NCI-H774 (cell line): ENCODE measurements around the gene EBF4.
"Not testable (repeated sequence)": the region's sequence is repeated elsewhere in the genome, so short reads cannot be mapped to it uniquely, and the experiment has no call there.

Experiments
- DNase-seq: peaks from one replicate; lab custom pipeline; 2025; lab: John Stamatoyannopoulos, UW

EBF4 gene

DNA sequence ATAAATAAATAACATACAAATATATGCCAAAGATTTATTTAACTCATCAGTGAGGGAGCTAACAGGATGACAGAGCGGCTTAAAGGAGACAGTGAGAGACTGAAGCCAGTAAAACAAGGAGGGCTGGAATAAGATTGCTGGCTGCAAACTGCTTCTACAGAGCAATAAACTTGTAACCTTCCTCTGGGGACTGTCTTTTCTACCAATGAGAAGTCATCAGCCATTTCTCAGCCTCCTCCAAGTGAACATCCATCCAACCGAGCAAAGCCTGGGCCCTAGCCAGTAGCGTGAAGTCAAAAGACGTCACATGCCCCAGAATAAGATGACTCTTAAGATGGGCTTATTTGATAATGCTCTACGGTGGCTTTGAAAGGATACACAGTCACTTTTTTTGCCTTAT, 65.4 kb downstream of the EBF4 start:
- DNase-seq: no peak

DNA sequence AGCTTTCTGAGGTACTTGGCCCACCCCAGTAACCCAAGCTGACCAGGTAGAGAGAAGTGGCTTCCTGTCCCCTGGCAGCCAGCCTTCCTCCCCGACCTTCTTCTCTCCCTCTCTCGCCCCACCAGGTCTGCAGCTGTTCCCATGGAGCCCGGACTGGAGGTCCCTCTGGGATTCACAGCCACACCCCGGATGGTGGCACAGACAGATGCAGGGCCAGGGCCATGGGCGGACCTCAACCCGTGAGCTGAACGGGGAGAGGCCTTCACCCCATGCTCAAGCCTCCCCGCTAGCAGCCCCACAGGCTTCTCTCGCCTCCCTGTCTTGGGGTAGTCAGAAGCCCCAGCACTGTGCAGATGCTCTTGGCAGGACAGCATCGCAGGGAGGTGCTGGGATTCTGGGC, 66.6 kb downstream of the EBF4 start:
- no peak for DNase-seq

DNA sequence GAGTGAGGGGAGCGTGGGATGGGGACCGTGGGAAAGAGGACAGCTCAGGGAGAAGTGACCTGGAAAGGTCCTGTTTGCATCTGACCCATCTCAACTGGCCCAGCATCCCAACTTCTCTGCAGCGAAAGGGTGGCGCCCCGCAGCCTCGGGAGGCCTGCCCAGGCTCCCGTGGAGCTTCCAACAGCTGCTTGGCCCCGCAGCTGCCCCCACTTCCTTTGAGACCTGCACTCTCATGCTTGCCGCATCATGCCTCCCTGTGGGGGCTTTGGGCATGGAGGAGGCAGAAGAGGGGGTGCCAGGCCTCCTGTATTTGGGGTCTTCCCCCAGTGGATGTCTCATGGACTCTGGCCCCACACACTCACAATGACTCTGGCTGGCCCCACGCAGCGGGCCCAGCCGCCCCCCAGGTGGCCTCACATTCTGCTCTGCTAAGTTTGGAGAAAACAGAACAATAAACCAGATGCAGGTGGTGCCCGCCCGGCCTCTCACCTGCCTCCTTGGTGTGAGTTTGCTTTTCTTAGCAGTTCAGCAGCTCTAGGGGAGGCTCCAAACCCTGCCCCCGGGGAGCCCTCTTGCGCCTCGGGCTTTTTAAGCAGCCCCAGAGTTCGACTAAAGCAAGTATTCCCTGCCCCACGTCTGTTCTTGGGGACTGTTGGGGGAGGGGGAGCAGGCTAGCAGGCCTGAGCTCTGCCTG, 67.2 kb downstream of the EBF4 start:
- no peak for DNase-seq

DNA sequence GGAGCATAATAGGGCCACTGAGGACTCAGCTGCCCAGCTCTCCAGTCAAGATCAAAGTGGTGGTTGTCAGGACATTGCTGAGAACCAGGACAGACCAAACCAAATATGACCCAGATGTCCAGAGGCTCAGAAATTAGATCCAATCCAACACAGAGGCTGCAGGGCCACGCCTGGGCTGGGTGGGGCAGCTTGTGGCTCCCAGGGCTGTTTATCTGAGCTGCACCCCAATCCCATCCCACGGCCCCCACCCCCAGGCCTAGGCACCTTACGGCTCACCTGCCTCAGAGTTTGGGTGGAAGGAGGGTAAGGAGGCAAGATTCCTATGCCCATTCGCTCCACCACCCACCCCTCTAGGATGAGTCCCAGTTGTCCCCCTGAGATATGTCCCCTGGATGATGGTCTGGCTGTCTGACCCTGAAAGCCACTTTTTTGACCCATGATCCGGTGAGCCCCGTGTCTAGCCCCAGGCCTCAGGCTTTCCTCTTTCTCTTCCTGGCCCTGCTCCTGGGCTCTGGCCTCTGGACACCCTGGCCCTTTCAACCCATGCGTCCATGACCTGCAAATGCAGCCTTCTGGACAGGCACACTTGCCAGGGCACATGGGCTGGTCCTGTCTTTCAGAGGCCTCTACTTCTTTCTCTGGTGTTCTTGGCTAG, 67.8 kb downstream of the EBF4 start:
- DNase-seq: no peak

- DNase-seq: no peak
These were observed 68.3 kb downstream of the EBF4 start for GRCh38 chr20:2760952-2761305.

GRCh38 chr20:2761885-2762284, 69.3 kb downstream of the EBF4 start:
- DNase-seq: no peak

GRCh38 chr20:2762578-2763131, 70.1 kb downstream of the EBF4 start:
- no peak for DNase-seq

DNA sequence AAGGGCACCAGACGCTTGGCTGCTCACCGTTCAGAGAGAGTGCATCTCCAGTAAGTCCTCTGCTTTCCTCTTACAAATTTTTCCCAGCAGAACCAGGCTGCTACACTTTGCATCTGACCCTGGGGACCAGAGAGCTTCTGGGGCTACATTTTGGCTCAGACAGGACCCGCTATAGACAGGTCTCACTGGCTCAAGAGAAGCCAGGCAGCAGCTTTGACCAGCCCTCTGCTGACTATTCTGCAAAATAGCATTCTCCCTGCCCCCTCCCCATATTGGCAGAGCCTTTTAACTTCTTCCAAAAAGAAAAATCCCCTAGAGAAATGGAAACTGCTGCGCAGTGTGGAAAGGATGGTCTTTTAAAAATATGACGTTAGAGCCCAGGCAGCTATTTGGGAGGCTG, 70.6 kb downstream of the EBF4 start:
- no peak for DNase-seq

DNA sequence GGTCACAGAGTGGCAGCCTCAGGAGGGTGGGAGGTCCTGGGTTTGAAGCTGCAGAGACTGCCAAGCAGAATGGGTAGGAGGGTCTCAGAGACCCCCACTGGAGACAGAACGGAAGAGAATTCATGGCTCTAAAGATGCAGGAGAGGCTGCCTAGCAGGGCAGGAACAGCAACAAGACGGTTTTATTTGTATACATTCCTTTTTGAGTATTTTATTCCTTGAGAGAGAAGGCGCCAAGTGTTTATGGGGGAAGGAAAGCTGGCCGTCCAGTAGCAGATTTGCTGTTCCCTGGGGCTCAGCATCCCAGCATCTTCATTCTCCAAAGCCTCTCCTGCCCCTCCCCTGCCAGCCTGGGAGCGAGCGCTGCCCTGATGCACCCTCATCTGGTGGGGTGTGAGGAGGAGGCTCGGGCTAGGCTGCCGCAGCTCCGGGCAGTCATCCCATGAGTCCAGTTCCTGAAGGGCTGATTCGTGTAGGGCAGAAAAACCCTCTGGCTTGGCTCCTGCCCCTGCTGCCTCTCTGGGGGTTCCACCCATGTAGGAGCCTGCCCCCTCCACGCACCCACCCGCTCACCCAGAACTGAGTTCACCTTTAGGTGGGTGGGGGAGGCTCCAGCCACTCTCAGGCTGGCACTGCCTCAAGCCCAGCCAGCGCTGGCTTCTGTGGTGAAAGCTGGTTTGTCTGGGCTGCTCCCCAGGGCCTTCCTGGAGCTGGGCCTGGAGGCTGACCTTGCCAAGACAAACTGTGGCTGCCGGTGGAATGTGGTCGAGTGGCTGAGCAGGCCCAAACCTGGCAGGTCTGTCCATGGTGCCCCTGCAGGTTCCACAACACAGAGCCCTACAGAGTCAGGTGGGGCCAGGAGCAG, 75.4 kb downstream of the EBF4 start:
- DNase-seq: no peak

- DNase-seq: no peak
These were observed 76.0 kb downstream of the EBF4 start for GRCh38 chr20:2768632-2769015.

DNA sequence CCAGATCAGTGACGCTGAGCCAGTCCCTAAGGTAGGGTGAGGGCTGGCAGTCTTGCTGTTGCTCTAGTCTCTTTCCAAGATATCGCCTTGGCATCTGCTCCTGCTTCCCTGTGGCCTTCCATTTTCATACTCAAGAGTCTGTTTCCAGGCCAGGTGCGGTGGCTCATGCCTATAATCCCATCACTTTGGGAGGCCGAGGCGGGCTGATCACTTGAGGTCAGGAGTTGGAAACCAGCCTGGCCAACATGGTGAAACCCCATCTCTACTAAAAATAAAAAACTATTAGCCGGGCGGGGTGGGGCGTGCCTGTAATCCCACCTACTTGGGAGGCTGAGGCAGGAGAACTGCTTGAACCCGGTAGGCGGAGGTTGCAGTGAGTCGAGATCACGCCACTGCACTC, 77.5 kb downstream of the EBF4 start:
- DNase-seq: not testable (repeated sequence)

GRCh38 chr20:2771631-2772080, 79.1 kb downstream of the EBF4 start:
- no peak for DNase-seq

GRCh38 chr20:2773812-2774211, 81.2 kb downstream of the EBF4 start:
- no peak for DNase-seq

GRCh38 chr20:2775139-2775538, 82.6 kb downstream of the EBF4 start:
- no peak for DNase-seq

GRCh38 chr20:2778602-2779321, 86.2 kb downstream of the EBF4 start:
- no peak for DNase-seq

DNA sequence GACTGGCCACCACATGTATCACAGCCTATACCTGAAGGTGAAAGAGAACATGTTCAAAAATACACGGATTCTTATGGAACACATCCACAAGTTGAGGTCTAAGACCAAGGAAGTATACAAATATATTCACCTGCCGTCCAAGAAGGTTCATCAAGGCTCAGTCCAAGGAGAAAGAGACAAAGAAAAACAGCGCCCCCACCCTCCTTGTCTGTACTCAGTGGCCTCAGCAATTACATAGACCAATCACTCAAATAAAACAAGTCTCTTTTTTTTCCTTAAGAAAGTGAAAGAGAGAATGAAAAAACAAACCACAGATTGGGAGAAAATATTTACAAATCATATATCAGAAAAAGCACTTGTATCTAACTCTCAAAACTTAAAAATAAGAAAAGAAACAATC, 88.4 kb downstream of the EBF4 start:
- no peak for DNase-seq

DNA sequence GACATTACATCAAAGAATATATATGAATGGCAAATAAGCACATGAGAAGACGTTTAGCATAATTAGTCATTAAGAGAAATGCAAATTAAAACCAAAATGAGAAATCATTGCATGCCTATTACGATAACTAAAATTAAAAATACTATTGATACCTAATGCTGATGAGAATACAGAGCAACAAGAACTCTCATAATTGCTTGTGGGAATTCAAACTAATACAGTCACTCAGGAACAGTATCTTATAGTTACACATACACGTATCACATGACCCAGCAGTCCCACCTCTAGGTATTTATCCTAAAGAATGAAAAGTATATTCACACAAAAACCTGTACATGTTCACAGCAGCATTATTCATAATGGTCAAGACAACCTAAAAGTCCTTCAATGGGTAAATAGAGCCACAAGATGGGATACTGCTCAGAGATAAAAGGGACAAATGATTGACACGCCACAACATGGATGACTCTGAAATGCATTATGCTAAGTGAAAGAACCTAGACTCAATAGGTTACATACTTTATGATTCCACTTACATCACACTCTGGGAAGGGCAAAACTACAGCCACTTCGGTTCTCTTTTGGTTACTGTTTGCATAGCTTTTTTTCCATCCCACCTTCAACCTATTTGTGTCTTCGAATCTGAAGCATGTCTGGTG, 91.5 kb downstream of the EBF4 start:
- DNase-seq: no peak

DNA sequence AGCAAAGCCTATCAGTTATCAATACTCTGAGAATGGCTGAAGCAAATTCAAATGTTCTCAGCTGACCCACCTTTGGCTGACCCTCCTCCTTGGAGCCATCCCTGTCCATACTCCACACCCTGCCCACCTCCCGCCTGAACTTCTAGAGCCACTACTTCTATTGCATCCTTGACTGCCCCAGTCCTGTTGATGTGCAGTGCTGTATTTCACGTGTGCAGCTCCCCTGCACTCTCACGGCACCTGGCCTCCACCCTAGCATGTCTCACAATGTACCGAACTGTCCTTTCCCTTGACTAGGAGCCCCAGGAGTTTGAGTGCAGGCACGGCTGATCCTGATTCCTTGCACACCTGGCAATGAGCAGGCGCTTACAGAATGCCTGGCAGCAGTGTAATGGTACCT, 100.9 kb downstream of the EBF4 start:
- DNase-seq: no peak

- no peak for DNase-seq
These were observed 101.7 kb downstream of the EBF4 start for GRCh38 chr20:2794202-2794748.

GRCh38 chr20:2794866-2795447, 102.4 kb downstream of the EBF4 start:
- no peak for DNase-seq

DNA sequence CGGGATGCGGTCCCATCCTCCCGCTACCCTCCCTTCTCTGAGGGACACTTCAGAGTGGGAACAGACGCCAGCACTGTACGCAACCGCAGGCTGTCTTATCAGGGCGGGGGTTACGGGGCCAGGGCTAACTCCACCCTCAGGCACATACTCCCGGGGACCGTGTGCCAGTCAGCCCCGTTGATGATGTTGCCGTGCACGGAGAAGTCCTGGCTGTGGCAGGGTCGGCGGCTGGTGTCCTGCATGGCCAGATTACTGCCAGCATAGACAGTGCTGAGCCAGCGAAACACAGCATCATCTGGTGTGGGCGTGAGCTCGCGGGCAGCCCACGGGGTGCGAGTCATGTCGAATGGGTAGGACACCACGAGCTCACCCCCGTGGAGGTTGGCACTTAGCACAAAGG, 102.9 kb downstream of the EBF4 start:
- DNase-seq: no peak
